Ishikawa (cell line): ENCODE measurements around the gene GNRH2.

ENCODE experiments used
- CEBPB ChIP-seq: IDR thresholded peaks from 2 replicates; pipeline ENCODE4 v1.6.1; 2012
- CREB1 ChIP-seq: IDR thresholded peaks from 2 replicates; pipeline ENCODE4 v1.6.1; 2012; ENCODE audit warnings: low read depth
- EGR1 ChIP-seq: IDR thresholded peaks from 2 replicates; pipeline ENCODE4 v1.6.1; 2012
- EP300 ChIP-seq: IDR thresholded peaks from 2 replicates; pipeline ENCODE4 v1.6.1; 2012; ENCODE audit warnings: borderline replicate concordance
- FOXM1 ChIP-seq: IDR thresholded peaks from 2 replicates; pipeline ENCODE4 v1.6.1; 2012; ENCODE audit warnings: low read depth, borderline replicate concordance
- MAX ChIP-seq: IDR thresholded peaks from 2 replicates; pipeline ENCODE4 v1.6.1; 2012
- NFIC ChIP-seq: IDR thresholded peaks from 2 replicates; pipeline ENCODE4 v1.6.1; 2012
- RAD21 ChIP-seq: IDR thresholded peaks from 2 replicates; pipeline ENCODE4 v1.6.1; 2012; ENCODE audit warnings: low read depth
- REST ChIP-seq: IDR thresholded peaks from 2 replicates; pipeline ENCODE4 v1.6.1; 2012; ENCODE audit warnings: low read depth, mild to moderate bottlenecking
- TAF1 ChIP-seq: IDR thresholded peaks from 2 replicates; pipeline ENCODE4 v1.6.1; 2012; ENCODE audit warnings: low read depth, mild to moderate bottlenecking
- TCF12 ChIP-seq: IDR thresholded peaks from 2 replicates; pipeline ENCODE4 v1.6.1; 2012; ENCODE audit warnings: low read depth
- TEAD4 ChIP-seq: IDR thresholded peaks from 2 replicates; pipeline ENCODE4 v1.6.1; 2012
- USF1 ChIP-seq: IDR thresholded peaks from 2 replicates; pipeline ENCODE4 v1.6.1; 2012
- YY1 ChIP-seq: IDR thresholded peaks from 2 replicates; pipeline ENCODE4 v1.6.1; 2012; ENCODE audit warnings: low read depth
- ZBTB7A ChIP-seq: IDR thresholded peaks from 2 replicates; pipeline ENCODE4 v1.6.1; 2012; ENCODE audit warnings: low read depth

GNRH2 gene

GRCh38 chr20:3041854-3042409 is 1.5 kb upstream of the GNRH2 start:
- TF ChIP-seq NFIC (no peak), CEBPB (no peak), TEAD4 (no peak), CREB1 (no peak), ZBTB7A (no peak), MAX (no peak), FOXM1 (no peak), RAD21 (no peak), TCF12 (no peak), TAF1 (no peak), REST (no peak), USF1 (no peak), EGR1 (no peak), EP300 (no peak), YY1 (no peak)

GRCh38 chr20:3042625-3043024 is 797 bp upstream of the GNRH2 start:
- TF ChIP-seq CREB1 (no peak), REST (no peak), RAD21 (no peak), ZBTB7A (no peak), USF1 (no peak)

- TF ChIP-seq RAD21 (no peak), YY1 (no peak), USF1 (no peak)
These were observed 1.0 kb downstream of the GNRH2 start for GRCh38 chr20:3044336-3044965.

- TF ChIP-seq FOXM1: no peak
- TF ChIP-seq EGR1: no peak
- no peak for TF ChIP-seq RAD21
- TF ChIP-seq TCF12: no peak; the same call in 1 of the 2 replicates
- no peak; the same call in 1 of the 2 replicates for TF ChIP-seq ZBTB7A
- TF ChIP-seq YY1: no peak
- no peak for TF ChIP-seq CREB1
These were observed 1.8 kb downstream of the GNRH2 start for GRCh38 chr20:3045042-3045815.

- TF ChIP-seq ZBTB7A (no peak; the same call in none of the 2 replicates), FOXM1 (no peak), TEAD4 (0 out of 2 replicates have a peak, but pooled peaks have one; percentile 4), MAX (peak; percentile 74), CEBPB (no peak), USF1 (no peak), CREB1 (0 out of 2 replicates have a peak, but pooled peaks have one; percentile 3), RAD21 (no peak), TCF12 (no peak; the same call in 1 of the 2 replicates), YY1 (peak; percentile 77), REST (no peak), TAF1 (peak; percentile 46; the same call in 1 of the 2 replicates), NFIC (no peak), EGR1 (peak; percentile 76), EP300 (0 out of 2 replicates have a peak, but pooled peaks have one; percentile 8)
These were observed 2.6 kb downstream of the GNRH2 start, which contains the start of gene MRPS26 for GRCh38 chr20:3045816-3046676. TSS of gene MRPS26 (plus strand) at chr20:3046052. CDS start at chr20:3046069, 17 bp downstream.
